Skin epidermis (tissue), 12 donors: ENCODE measurements around the gene MAP2K2.

ENCODE experiments used
- H3K27ac ChIP-seq, 21 experiments: fragments of 200-600 bp; sonication (generic) in 11 of 21; one replicate each; pipeline ENCODE4 v1.5.0; 2020; ENCODE audit warnings: mild to moderate bottlenecking in 3 of 21, inconsistent platforms in 2 of 21, moderate library complexity in 2 of 21
- H3K4me3 ChIP-seq, 7 experiments: fragments of 200-600 bp; sonication (generic) in 2 of 7; one replicate each; pipeline ENCODE4 v1.5.0; 2020; ENCODE audit warnings: inconsistent platforms in 2 of 7, mild to moderate bottlenecking in 2 of 7, moderate library complexity in 1 of 7

MAP2K2 gene

GRCh38 chr19:4052114-4052992, 71.6 kb downstream of the MAP2K2 start:
- Histone ChIP-seq H3K4me3 (peak overlapping the region in 1 of 7 experiments; percentile 10), H3K27ac (peak overlapping the region in 20 of 21 experiments; percentile 44 to 88 (median 80))

- H3K4me3 ChIP-seq, result peak overlapping the region in 1 of 7 experiments; percentile 10
- peak overlapping the region in 20 of 21 experiments; percentile 44 to 88 (median 80) for H3K27ac ChIP-seq
Measured at GRCh38 chr19:4051175-4052101, 72.5 kb downstream of the MAP2K2 start.

- Histone ChIP-seq H3K4me3 (no peak overlapping the region), H3K27ac (no peak overlapping the region)
Measured at GRCh38 chr19:4049432-4049831, 74.5 kb downstream of the MAP2K2 start.

- peak overlapping the region in 2 of 21 experiments; percentile 13 to 30 for H3K27ac ChIP-seq
- H3K4me3 ChIP-seq, result no peak overlapping the region
Measured at GRCh38 chr19:4046946-4047683, 76.8 kb downstream of the MAP2K2 start.

DNA sequence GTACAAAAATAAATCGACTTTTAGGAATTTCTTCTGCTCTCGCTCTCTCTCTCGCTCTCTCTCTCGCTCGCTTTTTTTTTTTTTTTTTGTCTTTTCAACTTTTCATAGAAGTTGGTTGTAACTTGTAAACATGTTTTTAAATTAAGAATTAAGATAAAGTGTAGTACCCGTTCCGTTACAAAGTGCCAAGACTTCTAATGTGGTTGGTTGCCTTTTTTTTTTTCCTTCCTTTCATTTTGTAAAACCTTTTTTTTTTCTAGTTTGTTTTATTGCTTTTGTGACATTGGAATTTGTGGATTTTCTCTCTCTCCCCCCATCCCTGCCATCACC, 77.6 kb downstream of the MAP2K2 start:
- Histone ChIP-seq H3K4me3 (no peak overlapping the region), H3K27ac (no peak overlapping the region)

DNA sequence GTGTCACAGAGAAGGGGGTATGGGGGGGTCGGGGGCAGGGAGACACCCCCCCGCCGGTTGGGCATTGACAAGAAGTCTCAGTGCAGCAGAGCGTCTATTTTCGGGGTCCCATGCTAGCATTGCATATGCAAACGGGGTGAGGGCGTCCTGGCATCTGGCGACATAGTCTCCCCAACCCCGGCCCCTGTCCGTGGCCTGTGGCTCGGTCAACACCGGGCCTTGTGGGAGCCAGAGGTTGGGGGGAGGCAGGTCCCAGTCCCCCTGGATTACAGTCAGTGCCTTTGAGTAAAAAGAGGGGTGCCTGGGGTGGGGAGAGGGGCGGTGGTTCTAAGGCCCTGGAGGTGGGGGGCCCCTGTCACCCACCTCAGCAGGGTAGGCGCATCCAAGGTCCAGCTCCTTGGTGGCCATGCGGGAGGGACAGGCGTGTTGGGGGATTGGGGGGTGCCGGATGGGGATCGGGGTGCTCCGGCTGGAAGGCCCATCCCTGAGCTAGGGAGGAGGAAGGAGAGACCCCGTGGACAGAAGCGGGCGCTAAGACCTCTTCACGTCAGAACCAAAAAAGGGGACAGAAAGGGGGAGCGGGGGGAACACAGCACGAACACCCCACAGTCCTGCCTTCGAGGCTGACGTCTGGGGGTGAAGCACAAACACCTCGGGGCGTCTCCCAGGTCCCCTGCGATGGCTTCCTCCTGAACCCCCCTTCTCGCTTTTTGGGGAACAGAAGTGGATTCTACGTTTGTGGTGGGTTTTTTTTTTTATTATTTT, 78.1 kb downstream of the MAP2K2 start:
- no peak overlapping the region for H3K4me3 ChIP-seq
- peak overlapping the region in 1 of 21 experiments; percentile 10 for H3K27ac ChIP-seq

DNA sequence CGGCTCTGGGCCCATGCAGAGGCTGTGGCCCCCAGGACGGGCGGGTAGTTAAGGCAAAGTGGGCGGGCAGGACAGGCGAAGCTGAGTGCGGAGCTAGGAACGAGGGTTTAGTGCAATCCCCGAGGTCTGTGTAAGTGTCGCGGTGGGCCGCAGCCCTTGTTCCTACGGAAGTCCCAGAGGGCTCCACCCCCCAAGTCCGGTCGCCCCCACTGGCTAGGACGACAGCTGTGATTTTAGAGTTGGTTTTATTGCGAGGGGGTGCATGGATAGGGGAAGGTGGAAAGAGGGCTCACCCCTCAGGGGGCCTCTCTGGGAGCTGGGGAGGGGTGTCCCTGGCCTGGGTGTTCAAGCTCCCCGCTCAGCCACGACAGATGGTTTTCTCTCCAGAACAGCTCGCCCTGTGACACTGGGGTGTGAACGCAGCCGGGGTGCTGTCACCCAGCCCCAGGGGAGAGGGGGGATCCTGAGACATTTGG, 78.9 kb downstream of the MAP2K2 start:
- H3K27ac ChIP-seq, result peak overlapping the region in 3 of 21 experiments; percentile 3 to 30 (median 10)

GRCh38 chr19:4043966-4044715, 79.8 kb downstream of the MAP2K2 start:
- peak overlapping the region in 1 of 21 experiments; percentile 18 for H3K27ac ChIP-seq

More for the DNA sequence above, 78.9 kb downstream of the MAP2K2 start:
- no peak overlapping the region for H3K4me3 ChIP-seq

DNA sequence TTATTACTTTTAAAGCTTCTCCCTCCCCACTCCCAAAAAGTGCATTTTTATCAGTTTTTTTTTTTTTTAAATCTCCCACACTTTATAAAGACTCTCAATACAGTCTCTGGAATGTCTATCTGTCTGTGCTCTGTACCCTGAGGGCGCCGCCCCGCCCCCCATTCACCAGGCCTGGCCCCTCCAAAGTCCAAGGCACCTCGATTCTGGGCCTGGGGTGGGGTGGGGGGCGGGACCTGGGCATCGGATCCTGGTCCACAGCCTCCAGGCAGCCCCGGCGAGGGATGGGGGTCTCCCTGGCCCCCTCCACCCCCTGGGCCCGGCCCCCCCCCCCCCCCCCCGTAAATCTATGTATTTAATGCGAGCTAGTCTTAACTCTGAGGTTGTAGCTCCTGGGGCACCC, 80.5 kb downstream of the MAP2K2 start:
- no peak overlapping the region for H3K4me3 ChIP-seq
- H3K27ac ChIP-seq, result no peak overlapping the region

More at GRCh38 chr19:4043966-4044715, 79.8 kb downstream of the MAP2K2 start:
- no peak overlapping the region for H3K4me3 ChIP-seq

DNA sequence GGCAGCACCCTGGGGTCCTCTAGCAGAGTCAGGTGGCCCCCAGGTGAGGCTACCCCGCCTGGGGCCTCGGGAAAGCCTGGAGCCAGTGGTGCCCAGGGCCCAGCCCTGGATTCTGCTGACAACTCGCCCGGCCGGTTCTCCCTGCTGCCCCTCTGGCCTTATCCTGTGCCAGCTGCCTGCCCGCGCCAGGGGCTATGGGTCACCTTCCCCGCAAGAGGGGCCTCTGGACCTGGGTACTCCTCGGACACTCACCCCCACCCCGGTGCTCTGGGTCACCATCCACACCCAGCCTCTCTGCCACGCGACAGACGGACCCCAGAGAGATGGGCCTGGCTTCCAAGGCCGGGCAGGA, 81.2 kb downstream of the MAP2K2 start:
- Histone ChIP-seq H3K27ac (peak overlapping the region in 8 of 21 experiments; percentile 4 to 73 (median 42)), H3K4me3 (no peak overlapping the region)

- Histone ChIP-seq H3K27ac (peak overlapping the region in 9 of 21 experiments; percentile 4 to 73 (median 29)), H3K4me3 (no peak overlapping the region)
Measured at GRCh38 chr19:4042064-4042730, 81.7 kb downstream of the MAP2K2 start.
